GM21825 (cell line): Measurements from ENCODE around the gene SLC7A1.

Source experiments
- ATAC-seq: cut with Tn5 transposase; IDR thresholded peaks from one replicate; pipeline ENCODE4 v1.9.1; 2021; ENCODE audit warnings: mild to moderate bottlenecking, moderate library complexity; ENCODE audit not compliant: unreplicated experiment

The SLC7A1 gene

DNA sequence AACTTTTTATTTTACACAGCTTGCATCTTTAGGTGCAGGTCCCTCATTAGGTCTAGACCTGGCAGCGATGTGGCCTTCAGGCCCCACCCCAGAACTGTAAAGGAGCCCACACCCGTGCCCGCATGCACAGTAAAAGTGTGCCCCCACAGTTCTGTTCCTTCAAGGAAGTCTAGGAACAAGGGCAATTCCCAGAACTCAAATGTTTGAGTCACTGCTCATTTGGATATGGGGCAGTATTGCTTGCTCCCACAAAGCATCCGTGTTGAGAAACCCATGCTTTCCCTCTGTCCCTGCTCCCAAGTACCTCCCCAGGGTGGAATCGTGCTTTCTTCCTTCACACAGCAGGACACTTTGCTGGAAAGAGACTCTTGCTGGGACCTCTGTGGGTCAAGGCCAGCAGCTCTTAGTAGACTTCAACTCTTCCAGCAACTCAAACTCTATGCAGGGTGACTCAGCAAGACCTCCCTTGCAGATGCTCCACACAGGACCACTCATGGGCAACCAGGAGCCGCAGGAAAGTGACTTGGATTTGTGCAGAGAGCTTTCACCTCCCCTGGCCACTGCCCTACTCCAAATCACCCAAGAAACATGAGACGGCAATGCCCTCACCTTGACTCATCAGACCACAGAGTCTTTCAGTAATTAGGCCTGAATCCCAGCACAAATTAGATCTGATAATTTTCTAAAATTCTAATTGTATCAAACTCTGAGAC lies 12.3 kb downstream of the SLC7A1 start:
- no peak for ATAC-seq

GRCh38 chr13:29582171-29582570 lies 13.3 kb downstream of the SLC7A1 start:
- ATAC-seq: no peak

DNA sequence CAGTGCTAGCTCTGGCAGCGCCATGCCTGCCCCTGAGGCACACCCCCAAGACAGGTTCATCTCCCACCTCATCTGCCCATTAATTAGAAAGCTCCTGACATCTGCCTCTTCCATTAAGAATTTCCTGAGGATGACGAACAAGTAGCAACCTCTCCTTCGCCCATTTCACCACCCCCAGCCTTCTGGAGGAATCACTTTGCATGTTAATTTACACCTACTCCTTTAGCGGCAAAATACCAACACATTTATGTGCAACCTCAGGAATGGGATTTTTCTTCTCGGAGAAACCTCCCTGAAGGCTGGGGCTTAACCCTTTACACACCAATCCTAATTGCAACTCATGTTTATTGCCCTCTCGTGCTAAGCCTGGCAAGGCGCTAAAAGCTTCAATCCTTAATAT lies 13.8 kb downstream of the SLC7A1 start:
- ATAC-seq: no peak

GRCh38 chr13:29579094-29579493 lies 16.4 kb downstream of the SLC7A1 start:
- ATAC-seq: no peak

- ATAC-seq: no peak
Observed at GRCh38 chr13:29578300-29579085, 17.0 kb downstream of the SLC7A1 start.

DNA sequence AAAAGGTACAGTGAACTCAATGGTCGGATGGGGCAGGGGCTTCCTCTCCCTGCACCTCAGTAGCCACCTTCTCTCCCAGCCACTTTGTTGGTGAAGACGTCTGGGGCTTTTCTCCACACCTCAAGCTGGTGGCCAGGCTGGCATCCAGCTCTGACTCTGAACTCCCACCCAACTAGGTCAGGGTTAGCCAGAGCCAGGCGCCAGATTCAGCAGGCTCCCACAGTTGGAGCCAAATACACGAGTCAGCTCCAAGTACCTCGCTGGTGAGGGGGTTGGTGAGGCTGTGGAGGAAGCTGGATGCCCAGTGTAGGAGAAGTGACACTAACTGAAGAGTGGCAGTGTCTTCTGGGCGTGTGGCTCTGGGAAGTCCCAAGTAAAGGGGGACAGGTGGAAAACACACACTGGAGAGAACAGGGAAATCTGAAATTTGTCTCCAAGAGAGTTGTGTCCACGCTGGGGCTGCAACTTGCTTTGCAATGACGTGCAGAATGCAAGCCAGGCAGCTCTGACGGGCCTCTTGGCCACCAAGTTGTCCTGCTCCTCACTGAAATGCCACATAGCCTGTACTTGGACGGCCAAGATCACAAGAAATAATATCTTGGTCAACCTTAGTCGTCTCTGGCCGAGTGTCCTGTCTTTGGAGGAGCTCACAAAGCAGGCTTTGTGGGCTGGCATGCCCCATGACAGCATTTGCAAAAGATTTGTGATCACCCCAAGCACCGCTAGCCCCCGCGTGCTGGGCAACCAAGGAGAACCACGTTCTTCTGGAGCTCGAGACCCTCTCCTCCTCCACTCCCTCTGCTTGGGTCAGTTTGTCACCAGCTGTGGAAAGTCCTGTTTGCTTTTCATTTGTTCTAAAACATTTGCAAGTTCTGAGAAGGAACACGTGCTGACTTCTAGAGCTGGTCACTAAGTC lies 18.1 kb downstream of the SLC7A1 start:
- no peak for ATAC-seq

GRCh38 chr13:29576581-29576980 lies 18.9 kb downstream of the SLC7A1 start:
- no peak for ATAC-seq

- no peak for ATAC-seq
Observed at GRCh38 chr13:29575098-29575497, 20.4 kb downstream of the SLC7A1 start.

DNA sequence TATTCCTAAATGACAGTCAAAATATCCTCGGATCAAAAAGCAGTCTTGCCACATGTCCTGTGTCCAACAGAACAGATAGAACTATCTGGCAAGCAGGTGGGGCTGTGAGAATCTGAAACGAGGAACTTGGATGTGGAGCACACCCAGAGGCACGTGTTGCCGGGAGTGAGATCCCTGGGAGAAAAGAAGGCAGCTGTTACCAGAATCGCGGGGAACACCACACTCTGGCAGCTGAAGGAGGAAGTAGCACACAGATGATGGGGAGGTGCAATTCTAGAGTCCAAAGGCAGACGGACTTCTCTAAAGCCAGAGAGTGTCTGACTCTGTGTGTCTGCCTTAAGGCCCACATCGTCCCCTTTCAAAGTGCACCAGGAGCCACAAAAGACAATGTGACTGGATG lies 22.3 kb downstream of the SLC7A1 start:
- no peak for ATAC-seq

DNA sequence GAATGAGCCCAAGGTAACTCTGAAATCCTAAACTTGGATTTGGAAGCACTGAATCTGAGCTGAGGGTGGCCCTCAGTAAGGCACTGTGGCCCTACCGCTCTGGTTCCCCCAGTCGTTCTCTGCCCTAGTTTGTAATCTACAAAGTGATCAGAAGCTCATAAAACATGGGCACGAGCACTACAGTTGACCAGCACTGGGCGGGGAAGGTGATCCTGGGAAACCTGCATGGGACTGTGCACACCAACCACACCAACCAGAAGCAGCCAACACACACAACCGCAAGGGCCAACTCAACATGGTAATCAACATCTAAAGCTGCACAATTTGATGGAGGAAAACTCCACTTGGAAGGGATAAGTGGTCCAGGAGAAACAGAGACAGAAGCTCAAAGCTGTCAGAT lies 22.9 kb downstream of the SLC7A1 start:
- ATAC-seq: no peak

- ATAC-seq: no peak
Observed at GRCh38 chr13:29571876-29572570, 23.5 kb downstream of the SLC7A1 start.

DNA sequence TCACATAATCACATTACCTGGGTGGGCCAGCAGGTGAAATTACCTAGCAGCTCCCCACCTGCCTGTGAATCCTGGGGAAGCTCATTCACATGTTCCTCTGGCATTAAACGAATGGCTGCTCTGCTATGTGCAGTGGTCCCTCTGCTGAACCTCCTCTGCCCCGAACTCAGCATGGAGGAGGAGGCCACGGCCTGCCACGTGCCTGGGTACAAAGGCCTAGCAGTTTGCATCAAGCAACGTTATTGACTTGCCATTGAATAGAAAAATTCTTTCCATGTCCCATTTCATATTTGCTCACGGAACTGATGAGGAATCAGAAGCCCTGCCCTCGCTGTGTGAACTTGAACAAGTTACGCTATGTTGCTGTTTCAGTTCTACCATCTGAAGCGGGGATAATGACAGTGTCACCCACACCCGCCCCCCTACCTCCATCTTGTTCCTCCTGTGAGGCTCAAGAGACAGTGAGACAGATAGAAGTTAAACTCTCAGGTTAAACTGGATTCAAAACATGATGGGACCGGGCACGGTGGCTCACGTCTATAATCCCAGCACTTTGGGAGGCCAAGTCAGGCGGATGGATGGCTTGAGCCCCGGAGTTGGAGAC lies 25.3 kb downstream of the SLC7A1 start:
- ATAC-seq: no peak

- no peak for ATAC-seq
Observed at GRCh38 chr13:29569253-29570050, 26.0 kb downstream of the SLC7A1 start.

DNA sequence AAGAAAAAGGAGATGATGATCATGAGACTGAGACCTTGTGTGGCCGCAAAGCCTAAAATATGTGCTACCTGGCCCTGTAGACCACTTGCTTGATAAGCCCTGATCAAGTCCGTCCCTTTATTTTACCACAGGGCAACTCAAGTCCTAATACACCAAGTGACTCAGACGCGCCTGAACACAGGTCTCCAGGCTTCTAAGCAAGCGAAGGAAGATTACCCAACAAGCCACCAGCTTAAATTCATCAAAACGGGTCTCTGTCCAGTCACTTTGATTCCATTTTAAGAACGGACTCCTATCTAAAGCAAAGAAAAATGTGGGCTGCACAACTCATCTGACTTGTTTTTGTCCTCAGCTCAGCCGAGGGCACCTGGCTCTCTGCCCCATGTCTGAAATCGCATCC lies 26.8 kb downstream of the SLC7A1 start:
- ATAC-seq: no peak

GRCh38 chr13:29567411-29567810 lies 28.1 kb downstream of the SLC7A1 start:
- ATAC-seq: no peak

- no peak for ATAC-seq
Observed at GRCh38 chr13:29566206-29566605, 29.3 kb downstream of the SLC7A1 start.

GRCh38 chr13:29564818-29565217 lies 30.7 kb downstream of the SLC7A1 start:
- no peak for ATAC-seq

DNA sequence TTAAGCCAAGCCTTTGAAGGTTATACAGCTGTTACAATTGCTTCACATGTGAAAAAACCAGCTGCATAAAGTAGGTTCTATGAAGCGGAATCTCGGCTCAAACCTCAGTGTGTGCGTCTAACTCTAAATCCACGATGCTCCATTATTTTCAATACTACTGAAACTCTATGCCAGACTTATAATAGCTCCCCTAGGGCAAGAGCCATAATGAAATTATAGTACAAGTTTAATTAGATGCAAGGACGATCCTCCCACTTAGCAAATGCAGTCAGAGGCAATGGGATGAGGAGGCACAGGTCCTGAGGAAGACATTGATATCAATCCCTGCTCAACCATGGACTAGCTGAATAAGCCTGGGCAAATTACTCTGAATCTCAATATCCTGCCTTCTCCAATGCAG lies 31.1 kb downstream of the SLC7A1 start:
- no peak for ATAC-seq

DNA sequence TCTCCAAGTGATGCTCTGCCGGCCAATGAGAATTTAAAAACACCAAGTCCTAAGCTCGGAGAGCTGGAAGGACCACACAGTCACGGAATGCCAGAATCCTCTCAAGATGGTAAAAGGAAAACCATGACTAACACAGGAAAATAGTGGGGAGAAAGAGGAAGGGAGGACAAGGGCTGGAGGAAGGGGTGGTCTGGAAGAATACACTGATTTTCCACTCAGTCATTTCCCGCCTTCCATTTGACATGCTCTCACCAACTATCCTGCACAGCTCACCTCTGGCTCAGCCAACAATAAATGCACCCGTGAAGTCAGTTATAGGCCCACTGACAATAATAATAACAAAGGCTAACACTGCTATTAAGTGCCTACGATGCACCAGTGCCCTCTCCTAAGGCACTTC lies 31.5 kb downstream of the SLC7A1 start:
- no peak for ATAC-seq
